ENCODE data around the gene SLC66A3.

The SLC66A3 gene

DNA sequence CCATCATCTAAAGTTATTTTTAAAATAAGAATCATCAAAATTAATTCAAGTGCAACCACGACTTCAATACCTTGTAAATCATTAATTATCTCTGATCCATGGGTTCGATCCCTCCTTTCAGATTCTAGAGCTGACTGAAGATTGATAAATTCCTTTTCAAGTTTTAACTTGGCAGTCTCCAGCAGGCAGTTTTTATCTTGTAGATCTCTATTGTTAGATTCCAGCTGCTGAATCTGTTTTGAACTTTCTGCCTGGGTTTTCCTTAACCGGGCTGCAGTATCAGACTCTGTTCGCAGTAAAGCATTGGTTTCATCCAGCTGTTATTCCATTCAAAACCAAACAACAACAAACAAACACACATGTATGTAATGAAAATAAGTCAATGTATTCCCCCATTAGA, 59.5 kb downstream of the SLC66A3 start:
- no peak for TF ChIP-seq EZH2phosphoT487 (IDR thresholded peaks at IDR 0.05; ENCODE audit: borderline replicate concordance)
- no peak for TF ChIP-seq CTCF (conservative IDR thresholded peaks at IDR 0.05; ENCODE audit: low read length)
- H3K4me1 ChIP-seq (ENCODE audit: insufficient read depth, low read length, poor library complexity, severe bottlenecking): no peaks in the 10 kb centered on the region
- H3K4me3 ChIP-seq (ENCODE audit: low read length, poor library complexity, severe bottlenecking): no peak overlapping the region
- no peak overlapping the region for H3K4me2 ChIP-seq (ENCODE audit: low read depth, low read length, poor library complexity, severe bottlenecking)
- no peaks in the 10 kb centered on the region for H4K20me1 ChIP-seq (ENCODE audit: insufficient read depth, low read length, poor library complexity, severe bottlenecking)
- H3K36me3 ChIP-seq (ENCODE audit: insufficient read depth, low read length): peaks cover 90% of the 10 kb centered on the region
- no peak overlapping the region for H3K9ac ChIP-seq (ENCODE audit: low read depth, low read length, poor library complexity, severe bottlenecking)
- no peaks in the 10 kb centered on the region for H3F3A ChIP-seq (ENCODE audit: low read depth)
- H3K27me3 ChIP-seq (ENCODE audit: insufficient read depth, low read length, poor library complexity, severe bottlenecking): no peaks in the 10 kb centered on the region
- H3K79me2 ChIP-seq (ENCODE audit: insufficient read depth, low read length): no peaks in the 10 kb centered on the region
- no peak overlapping the region for H2AFZ ChIP-seq (ENCODE audit: low read length)
- H3K9me2 ChIP-seq (replicated peaks; ENCODE audit: low read depth, low read length): no peaks in the 10 kb centered on the region
- no peaks in the 10 kb centered on the region for H3K9me3 ChIP-seq (ENCODE audit: insufficient read depth, low read depth, low read length)

- H3K9me3 ChIP-seq (ENCODE audit: insufficient read depth, low read depth, low read length): no peaks in the 10 kb centered on the region
- H3K4me1 ChIP-seq (ENCODE audit: insufficient read depth, low read length, poor library complexity, severe bottlenecking): no peaks in the 10 kb centered on the region
- no peak overlapping the region for H3K9ac ChIP-seq (ENCODE audit: low read depth, low read length, poor library complexity, severe bottlenecking)
- TF ChIP-seq EZH2phosphoT487 (IDR thresholded peaks at IDR 0.05; ENCODE audit: borderline replicate concordance) (no peak), CTCF (conservative IDR thresholded peaks at IDR 0.05; ENCODE audit: low read length) (no peak)
- H3K36me3 ChIP-seq (ENCODE audit: insufficient read depth, low read length): peaks cover 88% of the 10 kb centered on the region
- H3K27me3 ChIP-seq (ENCODE audit: insufficient read depth, low read length, poor library complexity, severe bottlenecking): no peaks in the 10 kb centered on the region
- H3K9me2 ChIP-seq (replicated peaks; ENCODE audit: low read depth, low read length): no peaks in the 10 kb centered on the region
- H2AFZ ChIP-seq (ENCODE audit: low read length): no peak overlapping the region
- no peak overlapping the region for H3K4me2 ChIP-seq (ENCODE audit: low read depth, low read length, poor library complexity, severe bottlenecking)
- H3K4me3 ChIP-seq (ENCODE audit: low read length, poor library complexity, severe bottlenecking): no peak overlapping the region
- no peaks in the 10 kb centered on the region for H3F3A ChIP-seq (ENCODE audit: low read depth)
- H3K79me2 ChIP-seq (ENCODE audit: insufficient read depth, low read length): no peaks in the 10 kb centered on the region
- H4K20me1 ChIP-seq (ENCODE audit: insufficient read depth, low read length, poor library complexity, severe bottlenecking): no peaks in the 10 kb centered on the region
Measured at GRCh38 chr2:11215407-11215806, 60.1 kb downstream of the SLC66A3 start.

GRCh38 chr2:11220445-11220844, 65.2 kb downstream of the SLC66A3 start:
- H4K20me1 ChIP-seq (ENCODE audit: insufficient read depth, low read length, poor library complexity, severe bottlenecking): no peaks in the 10 kb centered on the region
- H3K4me2 ChIP-seq (ENCODE audit: low read depth, low read length, poor library complexity, severe bottlenecking): no peak overlapping the region
- H3F3A ChIP-seq (ENCODE audit: low read depth): no peaks in the 10 kb centered on the region
- no peaks in the 10 kb centered on the region for H3K79me2 ChIP-seq (ENCODE audit: insufficient read depth, low read length)
- H3K4me3 ChIP-seq (ENCODE audit: low read length, poor library complexity, severe bottlenecking): no peak overlapping the region
- peaks cover 74% of the 10 kb centered on the region for H3K36me3 ChIP-seq (ENCODE audit: insufficient read depth, low read length)
- H3K27me3 ChIP-seq (ENCODE audit: insufficient read depth, low read length, poor library complexity, severe bottlenecking): no peaks in the 10 kb centered on the region
- no peak for TF ChIP-seq CTCF (conservative IDR thresholded peaks at IDR 0.05; ENCODE audit: low read length)
- no peak for TF ChIP-seq EZH2phosphoT487 (IDR thresholded peaks at IDR 0.05; ENCODE audit: borderline replicate concordance)
- H3K9me2 ChIP-seq (replicated peaks; ENCODE audit: low read depth, low read length): no peaks in the 10 kb centered on the region
- no peak overlapping the region for H2AFZ ChIP-seq (ENCODE audit: low read length)
- no peak overlapping the region for H3K9ac ChIP-seq (ENCODE audit: low read depth, low read length, poor library complexity, severe bottlenecking)
- no peaks in the 10 kb centered on the region for H3K4me1 ChIP-seq (ENCODE audit: insufficient read depth, low read length, poor library complexity, severe bottlenecking)
- no peaks in the 10 kb centered on the region for H3K9me3 ChIP-seq (ENCODE audit: insufficient read depth, low read depth, low read length)
